GM21825 (cell line): ENCODE measurements around the gene CNTNAP5.

ENCODE experiments used
- ATAC-seq: cut with Tn5 transposase; IDR thresholded peaks from one replicate; pipeline ENCODE4 v1.9.1; 2021; ENCODE audit warnings: mild to moderate bottlenecking, moderate library complexity; ENCODE audit not compliant: unreplicated experiment

CNTNAP5 gene

DNA sequence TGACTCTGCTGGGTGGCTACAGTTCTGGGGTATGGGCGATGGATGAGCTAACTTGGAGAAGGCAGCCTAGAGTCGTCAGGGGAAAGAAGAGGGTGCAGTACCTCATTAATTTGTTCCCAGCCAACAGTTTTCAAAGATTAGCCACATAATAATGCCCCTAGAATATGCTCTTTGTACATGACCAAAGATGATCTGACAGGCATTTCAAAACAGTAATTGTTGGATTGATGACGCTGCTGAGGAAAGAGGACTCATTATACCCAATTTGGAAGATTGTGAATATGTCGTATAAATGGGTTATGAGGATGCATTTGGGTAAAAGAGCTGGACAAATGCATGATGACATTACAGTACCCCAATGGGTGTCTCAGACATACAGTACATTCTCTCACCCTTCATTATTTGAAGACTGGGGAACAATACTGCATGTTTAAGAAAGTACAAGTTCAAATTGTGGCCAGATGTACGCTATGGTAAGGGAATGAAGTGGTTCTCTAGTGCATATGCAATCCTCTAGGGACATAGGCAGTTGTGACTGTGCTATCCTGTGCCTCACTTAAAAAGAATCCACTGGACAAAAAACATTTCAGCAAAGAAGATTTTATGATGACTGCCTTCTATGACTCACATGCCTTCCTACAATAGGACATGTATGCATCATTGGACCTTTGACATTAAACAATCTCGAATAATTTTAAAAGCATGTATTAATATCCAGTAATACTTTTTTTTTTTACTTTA is 233.2 kb downstream of the CNTNAP5 start:
- no peak for ATAC-seq

DNA sequence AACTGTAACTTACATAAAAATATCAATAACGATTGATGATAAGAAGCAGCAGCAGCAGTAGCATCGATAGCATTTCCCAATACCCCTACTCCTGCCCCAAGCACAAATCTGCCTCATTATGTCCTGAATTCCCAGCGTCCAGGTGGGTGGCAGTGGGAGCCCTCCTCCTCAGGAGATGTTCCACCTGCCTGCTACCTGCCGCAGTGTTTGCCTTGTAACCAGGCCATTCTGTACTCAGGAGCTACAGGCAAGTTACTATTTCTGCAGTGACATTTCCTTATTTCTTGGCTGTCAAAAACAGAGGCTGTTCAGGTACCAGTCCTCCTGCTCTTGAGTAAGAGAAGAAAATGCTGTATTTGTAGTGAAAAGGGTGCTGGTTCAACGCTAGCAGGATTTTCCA is 236.4 kb downstream of the CNTNAP5 start:
- no peak for ATAC-seq

DNA sequence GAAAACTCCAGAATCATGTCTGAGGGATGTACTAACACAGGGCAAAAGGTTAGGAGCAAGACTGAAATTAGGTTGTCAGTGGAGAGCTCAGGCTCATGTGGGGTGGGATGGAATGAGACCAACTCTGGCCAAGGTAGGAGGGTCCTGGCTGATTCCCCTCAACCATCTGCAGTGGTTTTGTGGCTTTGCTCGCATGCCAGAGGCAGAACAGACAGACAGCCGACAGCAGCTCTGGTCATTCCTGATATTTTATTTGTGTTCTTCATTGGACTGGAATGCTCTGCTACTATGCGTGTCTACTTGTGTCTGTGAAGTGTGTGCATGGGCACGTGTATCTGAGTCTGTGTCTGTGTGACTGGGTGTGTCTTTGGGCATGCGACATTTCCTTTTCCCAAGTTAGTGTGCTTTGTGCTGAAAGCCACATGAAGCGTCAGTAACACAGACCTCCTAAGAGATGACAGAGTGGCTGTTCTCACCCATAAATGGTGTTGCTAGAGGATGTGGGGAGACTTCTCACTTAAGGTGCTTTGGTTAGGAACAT is 239.5 kb downstream of the CNTNAP5 start:
- ATAC-seq, result no peak

DNA sequence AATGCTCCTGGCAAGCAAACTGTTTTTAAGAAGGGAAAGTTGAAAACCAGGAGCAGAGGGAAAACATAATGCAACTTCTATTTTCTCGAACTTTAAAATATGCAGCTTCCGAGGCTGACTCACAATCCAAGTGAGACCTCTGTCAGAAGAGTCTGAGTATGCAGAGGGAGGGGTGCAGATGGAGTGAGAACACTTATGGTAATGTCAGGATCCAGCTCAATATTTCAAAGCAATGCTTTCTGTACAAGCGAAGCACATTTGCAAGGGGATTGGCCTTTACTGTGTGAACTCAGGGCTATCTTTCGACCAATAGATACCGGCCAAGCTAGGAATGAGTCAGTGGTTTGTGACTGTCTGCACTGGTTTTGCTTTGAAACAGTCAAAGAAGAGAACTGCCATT is 242.7 kb downstream of the CNTNAP5 start:
- no peak for ATAC-seq

DNA sequence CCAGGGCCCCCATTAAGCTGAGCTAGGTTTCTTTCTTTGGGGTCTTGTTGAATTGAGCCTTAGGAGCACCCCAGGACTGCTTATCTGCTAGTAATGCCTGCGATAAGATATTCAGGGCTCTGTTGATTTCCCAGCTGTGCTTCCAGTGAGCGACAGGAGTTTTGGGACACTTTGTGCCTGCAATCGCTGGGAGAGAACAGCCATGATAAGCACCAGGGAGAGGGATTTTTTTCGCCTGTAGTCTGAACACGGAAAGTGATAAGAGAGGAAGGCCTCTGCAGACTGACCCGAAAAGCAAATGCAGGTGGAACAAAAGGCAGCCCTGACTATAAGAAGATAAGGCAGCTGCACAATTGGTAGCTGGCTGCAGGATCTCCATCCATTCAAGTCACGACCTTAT is 244.3 kb downstream of the CNTNAP5 start:
- ATAC-seq, result no peak

DNA sequence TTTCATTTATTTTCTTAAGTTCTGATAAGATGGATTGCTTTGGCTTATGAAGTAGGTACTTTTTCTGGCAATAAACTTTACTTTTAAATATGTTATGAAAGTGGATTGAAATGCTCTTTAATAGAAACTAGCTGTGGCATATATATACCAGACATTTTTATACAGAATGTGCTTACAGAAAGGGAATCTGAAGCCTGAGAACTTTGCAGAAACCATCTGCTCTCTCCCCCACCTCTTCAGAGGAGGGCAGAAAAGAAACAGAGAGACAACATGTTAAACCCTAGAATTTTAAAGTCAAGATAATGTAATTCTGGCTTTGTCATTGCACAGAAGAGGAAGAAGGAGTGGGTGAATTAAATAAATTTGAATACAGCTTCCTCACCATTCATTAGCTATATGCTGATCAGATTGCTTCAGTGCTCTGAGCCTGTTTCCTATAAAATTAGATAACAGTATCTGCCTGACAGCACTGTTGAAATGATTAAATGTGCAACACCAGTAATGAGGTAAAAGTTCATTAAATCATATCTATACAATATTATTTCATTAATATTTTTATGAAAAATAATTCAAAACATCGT is 247.3 kb downstream of the CNTNAP5 start:
- no peak for ATAC-seq

DNA sequence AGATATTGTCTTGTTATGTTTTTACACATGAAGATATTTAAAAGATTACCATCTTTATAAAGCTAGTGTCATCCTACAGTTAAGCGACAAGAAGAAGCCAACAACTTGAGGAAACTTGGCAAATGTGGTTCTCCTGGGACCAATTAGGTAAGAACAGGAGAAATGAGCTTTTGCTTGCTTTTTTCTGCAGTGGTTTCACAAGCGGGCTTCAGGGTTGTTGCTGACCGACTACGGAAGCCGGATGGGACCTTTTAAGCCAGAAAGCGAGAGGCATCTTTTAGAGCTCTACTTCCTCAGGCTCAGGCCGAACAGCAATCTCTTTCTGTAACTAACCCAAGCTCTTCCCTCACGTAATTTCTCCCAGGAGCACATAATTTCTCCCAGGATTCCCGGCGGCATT is 256.5 kb downstream of the CNTNAP5 start:
- no peak for ATAC-seq

DNA sequence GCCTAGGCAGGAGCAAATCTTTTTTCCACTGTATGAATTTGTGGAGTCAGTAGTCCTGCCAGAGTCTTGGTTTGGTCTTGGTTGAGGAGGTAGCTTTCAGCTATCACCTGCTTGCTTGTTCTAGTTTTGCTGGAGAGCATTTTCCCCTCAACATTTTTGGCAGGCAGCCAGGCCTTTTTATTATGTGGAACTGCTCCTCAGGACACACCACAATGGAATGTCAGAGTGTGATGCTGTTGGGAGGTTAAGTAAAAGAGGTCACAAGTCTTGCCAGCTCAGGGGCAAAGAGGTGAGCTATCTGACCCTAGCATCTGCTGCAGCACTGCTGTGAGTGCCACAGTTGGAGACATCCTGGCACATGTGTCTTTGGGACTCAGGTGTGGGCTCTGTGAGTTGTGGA is 258.0 kb downstream of the CNTNAP5 start:
- ATAC-seq, result no peak

DNA sequence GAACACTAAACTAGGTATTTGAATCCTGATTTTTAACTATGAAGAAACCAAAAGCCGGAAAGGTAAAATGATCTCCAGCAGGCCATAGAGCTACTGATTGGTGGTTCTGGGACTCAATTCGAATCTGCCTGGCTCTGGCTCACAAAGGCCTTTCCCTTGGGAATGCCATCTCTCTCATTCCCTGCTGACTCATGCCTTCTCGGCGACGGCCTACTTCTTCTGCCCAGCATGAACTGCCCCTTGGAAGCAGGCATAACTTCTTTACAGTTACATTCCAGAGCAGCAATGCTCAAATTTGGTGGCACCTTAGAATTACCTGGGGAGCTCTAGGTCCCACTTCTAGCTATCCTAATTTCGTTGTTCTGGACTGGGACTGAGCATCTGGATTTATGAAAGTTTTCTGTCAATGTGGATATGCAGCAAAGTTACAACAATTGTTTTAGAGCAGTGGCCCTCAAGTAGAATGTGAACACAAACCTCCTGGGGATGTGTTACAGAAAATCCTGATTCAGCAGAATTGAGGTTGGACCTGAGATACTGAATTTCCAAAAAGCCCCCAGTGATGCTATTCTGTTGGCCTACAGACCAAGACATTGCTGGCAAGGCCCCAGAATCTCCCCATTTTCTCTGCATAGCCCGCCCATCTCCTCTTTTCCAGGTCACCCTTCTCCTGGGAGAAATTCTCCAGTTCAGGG is 261.1 kb downstream of the CNTNAP5 start:
- ATAC-seq, result no peak

DNA sequence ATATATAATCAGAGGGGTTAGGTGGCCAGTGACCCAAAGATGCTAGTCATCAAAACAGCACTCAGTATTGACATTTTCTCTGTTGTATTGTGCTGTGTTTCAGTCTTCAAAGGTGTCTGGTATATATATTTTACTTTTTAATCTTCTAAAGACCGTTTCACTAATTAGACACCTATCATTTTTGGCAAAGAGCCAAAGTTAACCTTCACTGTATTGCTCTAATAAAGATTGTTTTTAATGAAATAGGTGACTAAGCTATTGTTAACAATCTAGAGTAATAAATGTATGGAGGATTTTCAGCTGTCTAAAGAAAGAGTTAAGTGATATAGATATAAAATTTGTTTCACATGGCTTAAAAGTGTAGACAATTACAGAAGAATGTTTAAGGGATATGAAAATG is 264.0 kb downstream of the CNTNAP5 start:
- ATAC-seq, result no peak

DNA sequence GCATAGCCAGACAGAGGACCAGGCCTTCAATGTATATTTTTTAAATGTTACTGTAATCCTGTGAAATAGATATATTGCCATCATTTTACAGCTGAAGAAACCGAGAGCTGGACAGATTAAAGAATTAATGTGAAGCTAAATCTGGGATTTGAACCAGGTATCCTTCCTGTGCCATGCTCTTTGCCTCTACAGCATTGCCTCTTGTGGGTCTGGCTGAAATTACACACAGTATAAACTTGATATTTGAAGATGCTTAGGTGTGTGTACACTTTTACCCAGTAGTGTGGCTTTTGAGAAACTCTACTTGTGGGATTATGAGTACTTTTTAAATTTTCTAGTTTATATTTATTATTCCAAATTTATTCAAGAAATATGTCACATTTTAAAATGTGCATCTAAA is 264.5 kb downstream of the CNTNAP5 start:
- ATAC-seq, result no peak

DNA sequence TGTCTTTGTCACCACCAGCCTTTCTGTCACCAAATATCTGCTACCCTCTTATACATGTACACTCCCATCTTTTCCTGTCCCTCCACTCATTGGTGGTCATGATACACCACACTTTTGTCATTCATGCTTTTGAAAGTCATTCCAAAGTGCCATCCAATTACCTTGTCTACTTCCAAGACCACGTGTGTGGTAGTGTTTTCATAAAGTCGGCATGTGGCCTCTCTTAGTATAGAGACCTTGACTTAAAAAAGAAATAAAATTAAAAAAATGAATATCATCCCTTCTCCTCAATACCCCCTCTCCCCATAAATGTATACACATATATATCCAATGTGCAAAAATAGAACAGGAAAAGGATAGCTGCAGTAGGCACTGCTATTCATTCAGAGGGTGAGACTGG is 271.4 kb downstream of the CNTNAP5 start:
- no peak for ATAC-seq

DNA sequence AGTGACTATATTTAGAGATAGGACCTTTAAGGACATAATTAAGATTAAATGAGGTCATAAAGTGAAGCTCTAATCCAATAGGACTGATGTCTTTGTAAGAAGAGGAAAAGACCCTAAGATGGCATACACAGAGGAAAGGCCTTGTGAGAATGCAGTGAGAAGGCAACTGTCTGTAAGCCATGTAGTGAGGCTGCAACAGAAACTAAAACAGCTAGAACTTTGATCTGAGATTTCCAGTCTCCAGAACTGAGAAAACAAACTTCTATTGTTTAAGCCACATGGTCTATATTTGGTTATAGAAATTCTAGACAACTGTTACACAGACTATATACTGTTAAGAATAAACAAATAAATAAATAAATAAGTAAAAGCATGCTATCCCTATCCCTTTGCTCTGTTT is 276.8 kb downstream of the CNTNAP5 start:
- ATAC-seq, result no peak

DNA sequence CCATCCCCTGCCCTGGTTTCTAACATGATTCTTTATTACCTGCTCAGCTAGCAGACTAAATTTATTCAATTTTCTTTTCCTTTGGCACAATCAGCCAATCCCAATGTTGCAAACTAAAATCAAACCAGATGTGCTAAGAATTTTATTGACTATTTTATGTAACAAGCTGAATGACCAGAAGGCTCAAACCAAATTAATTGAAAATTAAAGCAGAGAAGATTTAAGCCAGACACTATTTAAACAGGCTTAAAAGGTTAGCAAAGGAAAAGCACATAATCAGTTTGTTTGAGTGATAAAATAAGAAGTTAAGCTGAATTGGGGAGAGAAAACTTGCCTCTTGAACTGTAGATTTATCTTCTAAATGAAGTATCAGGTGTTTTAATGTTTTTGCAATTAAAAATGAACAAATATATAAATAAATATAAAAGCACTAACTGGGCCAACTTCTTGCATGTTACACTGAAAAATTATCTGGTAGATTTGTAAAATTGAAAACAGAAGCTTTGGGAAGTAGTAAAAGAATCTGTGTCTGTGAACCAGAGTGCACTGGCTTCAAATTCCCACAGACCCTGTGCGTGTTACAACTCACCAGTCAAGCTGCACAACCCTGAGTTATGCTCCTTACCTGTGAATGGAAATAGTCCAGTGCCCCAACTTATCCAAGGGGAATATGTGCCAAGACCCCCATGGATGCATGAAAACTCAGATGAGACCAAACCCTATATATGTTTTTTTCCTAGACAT is 283.4 kb downstream of the CNTNAP5 start:
- ATAC-seq, result no peak

DNA sequence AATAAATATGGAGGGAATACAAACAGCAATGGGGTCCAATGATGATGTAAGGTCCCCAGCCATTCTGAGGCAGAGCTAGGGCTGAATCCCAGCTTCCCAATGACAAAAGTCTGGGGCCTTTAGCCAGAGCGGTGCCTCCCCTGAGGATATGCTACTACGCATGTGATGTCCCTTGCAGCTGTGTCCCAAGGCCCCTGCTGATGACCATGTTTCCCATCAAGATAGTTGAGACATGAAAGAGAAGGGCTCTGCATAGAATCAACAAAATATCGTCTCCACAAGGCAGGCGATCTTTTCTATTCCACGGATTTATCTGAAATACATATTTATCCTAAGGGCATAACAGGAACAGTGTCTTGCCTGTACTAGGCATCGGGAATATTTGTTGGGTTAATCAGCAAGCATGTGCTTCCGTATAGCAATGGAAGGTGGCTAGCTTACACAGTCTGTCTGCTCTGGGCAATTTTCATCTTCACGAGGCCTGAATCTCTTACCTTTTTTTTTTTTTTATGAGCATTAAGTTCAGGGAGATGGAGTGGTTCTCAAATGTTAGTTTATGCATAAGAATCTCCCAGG is 284.6 kb downstream of the CNTNAP5 start:
- ATAC-seq, result no peak

DNA sequence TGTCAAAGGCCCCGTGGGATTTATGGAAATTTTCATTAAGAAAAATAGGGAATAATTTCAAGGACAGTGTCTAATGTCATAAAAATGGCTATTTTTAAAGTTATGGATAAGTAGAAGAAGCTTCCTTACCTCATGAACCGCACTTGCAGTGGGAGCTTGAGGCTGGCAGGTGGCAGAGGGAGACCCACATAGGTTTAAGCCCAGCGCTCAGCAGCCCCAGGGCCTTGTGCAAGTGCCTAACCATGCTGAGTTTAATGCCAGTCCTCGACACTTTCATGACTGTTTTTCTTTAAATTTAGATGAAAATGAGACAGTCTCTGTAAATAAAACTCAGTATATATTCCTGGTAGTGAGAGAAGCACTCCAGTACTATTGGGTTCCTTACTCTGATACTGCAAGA is 285.6 kb downstream of the CNTNAP5 start:
- no peak for ATAC-seq

DNA sequence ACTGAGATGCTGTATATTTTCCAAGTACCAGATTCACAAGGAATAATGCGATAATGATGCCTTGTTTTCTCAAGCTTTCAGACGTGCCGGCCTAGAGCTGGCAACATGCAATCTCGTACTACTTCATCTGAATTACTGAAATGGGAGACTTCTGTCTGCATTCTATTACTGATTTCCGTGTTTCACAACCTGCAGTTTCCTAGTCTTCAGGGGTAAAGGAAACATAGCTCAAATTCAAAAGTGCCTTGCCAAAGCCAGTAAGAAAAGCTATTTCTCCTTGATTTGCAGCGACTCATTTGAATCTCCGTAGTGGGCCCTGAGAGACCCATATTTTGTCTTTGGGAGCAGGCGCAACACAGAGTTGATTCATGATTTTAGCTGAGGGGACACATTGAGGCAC is 289.0 kb downstream of the CNTNAP5 start:
- no peak for ATAC-seq

DNA sequence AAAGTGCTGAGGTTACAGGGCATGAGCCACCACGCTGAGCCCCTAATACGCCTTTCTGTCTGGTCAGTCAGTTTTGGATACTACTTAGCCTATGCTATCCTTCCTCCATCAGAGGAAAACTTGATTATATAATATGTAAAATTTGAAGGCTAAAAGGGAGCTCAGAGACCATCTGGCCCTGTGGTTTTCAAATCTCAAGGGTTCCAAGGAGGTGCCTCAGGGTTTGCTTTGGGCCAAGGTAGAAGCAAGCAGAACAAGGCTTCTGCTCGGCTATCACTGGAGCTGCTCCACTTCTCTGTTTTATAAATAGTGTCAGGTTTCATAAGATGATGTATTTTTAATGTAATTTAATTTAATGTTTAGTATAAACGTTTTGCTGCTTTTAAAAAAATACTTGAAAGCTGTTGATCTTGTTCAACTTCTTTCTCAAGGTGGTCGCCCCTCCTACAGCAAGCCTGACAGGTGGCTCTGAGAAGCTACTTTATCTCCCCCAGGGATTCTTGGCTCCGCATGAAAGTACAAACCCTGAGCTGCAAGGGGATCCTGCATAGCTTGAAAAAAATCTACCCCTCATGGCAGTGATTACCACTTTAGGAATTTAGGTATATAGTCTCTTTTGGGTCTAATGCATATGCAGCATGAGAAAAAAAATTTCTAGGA is 290.3 kb downstream of the CNTNAP5 start:
- no peak for ATAC-seq

DNA sequence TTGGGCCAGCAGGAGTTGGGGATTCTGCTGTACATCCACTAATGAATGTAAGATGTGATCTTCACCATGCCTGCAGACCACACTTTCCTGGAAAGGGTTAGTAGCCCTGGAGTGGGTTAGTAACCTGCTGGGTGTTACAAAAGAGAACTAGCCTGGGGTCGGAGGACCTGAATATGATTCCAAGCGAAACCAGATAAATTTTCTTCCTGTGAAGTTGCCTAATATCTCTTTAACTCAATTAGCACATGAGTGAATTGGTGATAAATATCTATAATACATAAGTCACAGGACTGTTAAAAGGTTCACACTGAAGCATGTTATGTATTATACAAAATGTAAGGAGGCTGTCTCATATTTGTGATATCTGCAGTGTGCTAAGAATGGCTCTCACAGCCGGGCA is 291.0 kb downstream of the CNTNAP5 start:
- no peak for ATAC-seq

DNA sequence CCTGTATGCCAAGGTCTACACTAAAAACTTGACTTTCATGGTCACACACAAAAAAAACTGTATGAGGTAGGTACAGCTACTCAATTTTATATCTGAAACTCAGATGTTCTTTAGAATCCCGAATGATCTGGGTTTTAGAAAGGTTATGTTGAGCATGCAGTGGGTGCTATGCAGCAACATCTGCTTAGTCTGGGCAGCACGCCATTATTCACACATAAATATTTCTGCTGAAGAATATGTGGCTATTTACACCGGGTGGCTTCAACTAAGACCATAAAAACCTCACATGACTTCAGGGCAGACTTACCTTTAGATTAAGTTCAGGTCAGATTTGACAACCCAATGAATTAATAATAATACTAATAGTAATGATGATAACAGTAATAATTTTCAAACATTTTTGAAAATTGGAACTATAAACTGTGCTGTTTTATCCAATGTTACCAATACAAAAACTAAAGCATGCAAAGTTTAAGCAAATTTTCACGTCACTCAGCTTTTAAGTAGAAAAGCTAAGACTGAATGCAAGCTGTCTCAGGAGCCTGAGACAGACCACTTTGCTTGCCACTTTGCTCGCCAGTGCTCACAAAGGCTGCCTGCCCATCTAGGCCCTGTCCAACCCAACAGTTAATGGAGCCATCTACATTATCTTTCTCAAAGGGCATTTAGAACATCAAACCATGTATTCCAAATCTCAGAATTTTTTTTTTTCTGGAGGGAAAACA is 292.0 kb downstream of the CNTNAP5 start:
- ATAC-seq, result no peak
